CD4-positive, alpha-beta T cell treated with Interferon alpha-2 for 1 hour (primary cell): ENCODE data around the gene TAB2.
"Not testable (repeated sequence)": the region's sequence is repeated elsewhere in the genome, so short reads cannot be mapped to it uniquely, and the experiment has no call there.

ENCODE experiments used
- DNase-seq, 2 donors: peaks; one replicate each; pipeline ENCODE4 v3.0.0-alpha.2; 2020 to 2022

TAB2 gene

DNA sequence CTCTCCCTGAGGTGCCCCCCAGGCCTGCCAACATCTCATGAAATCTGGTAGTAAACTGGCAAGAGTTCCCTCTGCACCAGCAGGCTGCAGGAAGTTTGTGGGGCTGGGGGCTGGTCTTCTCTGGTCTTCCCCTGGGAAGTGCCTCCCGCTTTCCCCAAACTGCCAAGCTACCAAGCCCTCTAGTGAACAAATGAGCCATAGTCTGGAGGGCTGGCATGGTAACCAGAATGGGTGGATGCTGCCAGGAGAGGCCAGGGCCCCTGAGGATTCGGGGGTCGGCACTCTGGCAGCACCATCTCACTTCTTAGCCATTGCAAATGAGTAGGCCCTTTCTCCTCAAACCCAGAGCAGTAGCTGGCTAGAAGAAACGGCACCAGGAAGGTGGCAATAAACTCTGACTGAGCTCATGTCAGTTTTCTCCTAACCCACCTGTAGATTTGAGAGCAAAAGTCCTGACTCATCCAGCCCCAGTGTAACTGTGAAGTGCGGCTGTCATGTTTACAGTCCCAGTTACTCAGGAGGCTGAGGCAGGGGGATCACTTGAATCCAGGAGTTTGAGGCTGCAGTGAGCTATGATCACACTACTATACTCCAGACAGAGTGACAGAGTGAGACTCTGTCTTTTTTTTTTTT lies 131.4 kb downstream of the TAB2 start:
- DNase-seq = no peak

DNA sequence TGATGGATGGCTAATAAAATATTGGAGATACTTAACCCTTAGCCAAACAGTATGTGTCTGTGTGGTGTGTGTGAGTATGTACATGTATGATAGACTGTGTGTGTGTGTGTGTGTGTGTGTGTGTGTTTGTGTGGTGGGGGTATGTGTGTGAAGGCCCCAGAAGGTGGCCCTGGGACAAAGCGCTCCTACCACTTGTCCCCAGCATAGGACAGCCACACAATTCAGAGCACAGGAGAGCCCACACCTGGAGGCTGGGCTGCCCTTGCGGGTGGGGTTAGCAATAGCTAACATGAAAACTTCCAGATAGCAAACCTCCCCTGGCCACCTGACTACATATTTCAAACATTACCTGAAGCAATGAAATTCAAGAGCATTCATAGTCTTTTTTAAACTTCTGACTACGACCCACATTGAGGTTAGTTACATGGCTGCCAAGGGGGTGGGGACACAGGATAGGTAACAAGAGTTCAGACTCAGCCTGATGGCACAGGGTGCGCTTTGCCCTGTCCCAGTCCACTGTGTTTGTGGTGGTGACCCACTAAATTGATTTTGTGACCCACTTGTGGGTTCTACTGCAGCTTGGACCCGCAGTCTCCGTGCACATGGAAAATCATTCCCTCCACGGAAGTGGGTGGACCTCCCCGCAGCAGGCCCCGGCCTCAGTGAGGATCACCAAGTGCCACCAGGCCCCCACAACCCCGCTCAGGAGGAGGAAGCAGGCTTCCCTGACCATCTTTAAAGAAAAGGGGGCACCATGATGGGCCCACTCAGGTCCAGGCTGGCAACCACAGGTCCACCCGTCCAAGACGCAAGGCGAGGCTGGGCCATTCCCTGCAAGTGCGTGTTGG lies 132.5 kb downstream of the TAB2 start:
- DNase-seq = no peak

DNA sequence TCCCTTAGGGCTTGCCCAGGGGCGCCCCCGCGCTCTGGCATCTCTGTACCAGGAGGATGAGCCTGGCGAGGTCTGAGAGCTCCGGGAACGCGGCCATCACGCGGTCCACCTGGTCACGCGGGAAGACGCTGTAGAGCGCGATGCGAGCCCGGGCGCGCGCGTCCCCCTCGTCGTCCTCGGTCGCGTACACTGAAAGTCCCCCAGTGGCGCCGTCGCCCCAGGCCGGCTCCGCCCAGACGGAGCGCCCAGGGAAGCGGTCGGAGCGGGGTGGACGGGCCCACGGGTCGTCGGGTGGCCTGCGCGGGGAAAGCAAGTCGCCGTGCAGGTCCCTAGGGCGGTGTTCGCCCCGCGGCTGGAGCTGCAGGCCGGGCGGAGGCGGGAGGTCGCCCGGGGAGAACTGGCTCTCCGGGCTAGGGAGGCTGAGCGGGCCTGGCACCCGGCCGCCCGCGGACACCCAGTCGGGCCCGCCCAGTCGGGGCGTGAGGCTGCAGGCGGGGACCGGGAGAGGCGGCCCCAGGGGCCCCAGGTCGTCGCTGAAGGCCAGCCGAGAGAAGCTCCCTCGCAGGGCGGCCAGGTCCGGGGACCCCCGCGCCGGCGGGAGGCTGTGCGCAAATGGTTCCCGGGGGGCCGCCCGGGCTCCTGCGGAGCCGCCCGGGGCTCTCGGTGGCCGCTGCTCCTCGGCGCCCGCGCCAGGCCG lies 133.3 kb downstream of the TAB2 start:
- no peak for DNase-seq

DNA sequence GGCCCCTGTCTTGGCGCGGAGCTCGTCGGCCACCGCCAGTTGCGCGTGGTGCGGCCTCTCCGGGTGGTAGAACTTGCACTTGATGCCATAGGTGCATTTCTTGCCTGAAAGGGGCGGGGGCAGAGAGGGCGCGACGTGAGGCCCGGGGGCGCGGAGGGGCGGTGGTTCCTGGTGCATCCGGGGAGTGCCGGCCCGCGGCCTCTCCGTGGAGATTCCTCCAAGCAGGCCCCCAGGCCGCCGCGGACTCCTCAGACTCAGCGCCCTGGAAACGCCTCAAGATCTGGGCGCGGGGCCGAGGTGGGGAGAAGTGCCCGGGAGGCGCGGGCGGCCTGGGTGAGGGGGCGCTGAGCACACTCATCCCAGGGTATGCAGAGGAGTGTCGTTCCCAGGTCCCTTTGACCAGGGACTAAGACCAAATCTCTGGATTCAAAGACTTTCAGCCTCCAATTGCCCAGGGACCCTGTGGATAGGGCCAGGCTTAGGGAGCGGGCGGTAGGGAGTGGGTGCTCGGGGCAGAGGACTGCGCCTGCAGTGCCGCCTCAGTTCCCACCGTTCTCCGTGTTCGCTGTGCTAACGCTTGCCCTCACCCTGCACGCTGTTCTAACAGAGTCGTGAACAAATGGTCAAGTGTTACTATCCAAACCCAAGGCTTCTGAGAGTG lies 134.0 kb downstream of the TAB2 start:
- no peak for DNase-seq

DNA sequence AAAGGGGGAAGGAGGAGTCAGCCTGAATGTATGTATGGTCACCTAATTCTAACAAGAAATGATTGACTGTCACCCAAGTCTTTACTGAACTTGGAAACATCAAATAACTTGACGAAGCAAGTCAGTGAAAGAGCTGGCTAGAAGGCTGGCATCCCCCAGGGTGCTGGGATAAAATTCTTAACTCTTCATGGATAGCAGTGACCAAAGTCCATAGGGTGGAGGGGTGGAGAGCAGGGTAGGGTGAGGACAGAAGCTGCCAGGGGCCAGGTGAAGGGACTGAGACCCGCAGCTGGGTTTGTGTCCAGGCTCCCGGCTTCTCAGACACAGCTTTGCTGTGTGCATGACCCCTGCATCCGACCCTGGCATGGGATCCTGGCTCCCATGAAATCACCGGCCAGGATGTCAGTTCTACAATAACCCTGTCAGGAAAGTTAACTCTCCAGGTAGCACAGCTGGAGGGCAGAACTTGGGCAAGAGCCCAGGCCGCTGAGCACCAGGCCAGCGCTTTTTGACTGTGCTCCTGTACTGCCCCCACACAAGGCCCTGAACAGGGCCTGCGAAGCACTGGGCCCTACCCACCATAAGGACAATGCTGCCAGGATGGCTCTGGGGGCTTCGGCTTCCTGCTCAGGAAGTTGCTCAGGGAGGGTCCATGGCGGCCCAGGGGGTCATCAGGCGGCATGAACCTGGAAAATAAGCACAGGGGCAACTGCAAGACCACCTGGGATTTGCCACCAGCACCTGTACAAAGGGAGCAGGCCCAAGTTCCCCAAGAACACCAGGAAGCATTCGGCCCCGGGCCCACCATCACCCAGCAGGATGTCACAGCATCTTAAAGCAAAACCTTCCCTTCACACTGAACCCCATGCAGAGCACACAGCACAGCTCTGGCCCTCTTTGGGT lies 134.8 kb downstream of the TAB2 start:
- no peak for DNase-seq

DNA sequence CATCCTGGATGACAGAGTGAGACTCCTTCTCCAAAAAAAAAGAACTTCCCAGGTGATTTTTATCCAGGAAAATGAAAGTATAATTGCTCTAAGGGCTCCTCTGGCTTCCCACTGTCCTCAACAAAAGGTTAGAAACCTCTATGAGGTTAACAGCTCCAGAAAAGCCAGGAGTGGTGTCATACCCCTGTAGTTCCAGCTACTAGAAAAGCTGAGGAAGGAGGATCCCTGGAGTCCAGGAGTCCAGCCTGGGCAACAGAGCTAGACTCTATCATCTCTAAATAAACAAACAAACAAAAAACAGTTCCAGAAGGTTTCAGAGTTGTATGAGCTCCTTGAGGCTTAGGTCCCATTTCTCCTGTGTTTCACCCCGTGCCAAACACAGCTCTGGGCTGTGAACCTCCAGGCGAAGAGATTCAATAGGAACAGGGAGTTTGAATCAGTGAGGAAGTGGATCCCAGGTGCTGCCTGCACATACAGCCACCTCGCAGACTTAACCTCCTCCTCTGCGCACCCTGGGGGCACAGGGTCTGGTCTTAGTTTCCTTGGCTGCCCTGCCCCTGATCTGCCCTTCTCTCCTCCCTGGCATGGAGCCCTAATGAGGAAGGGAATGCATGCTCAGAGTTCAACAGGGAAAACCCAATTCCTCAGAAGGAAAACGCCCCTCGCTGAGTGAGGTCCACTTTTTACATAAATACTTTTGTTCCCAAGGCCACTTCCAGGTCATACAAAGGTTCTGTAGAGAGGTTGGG lies 136.3 kb downstream of the TAB2 start:
- no peak for DNase-seq

DNA sequence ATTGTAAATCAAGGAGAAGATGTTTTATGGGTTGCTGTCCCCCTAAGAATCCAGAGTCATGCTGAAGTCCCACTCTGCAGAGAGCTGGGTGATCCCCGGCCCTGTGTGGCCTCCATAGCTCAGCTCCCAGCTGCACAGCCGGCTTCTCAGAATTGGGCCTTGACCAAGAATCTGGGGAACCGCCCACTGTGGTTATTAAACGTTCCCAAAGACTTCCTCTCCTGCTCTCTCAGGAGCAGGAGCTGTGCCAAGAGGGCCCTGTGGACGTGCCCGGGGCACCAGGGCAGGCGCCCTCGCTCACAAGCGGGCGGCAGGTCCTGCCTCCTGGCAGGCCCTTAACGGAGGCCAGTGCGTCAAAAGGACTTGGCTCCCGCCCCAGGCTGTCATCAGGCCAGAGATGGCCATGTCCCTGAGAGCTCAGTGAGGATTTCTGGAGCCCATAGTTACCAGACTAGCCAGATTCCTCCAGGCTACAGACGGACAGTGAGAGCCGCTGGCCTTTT lies 136.9 kb downstream of the TAB2 start:
- DNase-seq = no peak

DNA sequence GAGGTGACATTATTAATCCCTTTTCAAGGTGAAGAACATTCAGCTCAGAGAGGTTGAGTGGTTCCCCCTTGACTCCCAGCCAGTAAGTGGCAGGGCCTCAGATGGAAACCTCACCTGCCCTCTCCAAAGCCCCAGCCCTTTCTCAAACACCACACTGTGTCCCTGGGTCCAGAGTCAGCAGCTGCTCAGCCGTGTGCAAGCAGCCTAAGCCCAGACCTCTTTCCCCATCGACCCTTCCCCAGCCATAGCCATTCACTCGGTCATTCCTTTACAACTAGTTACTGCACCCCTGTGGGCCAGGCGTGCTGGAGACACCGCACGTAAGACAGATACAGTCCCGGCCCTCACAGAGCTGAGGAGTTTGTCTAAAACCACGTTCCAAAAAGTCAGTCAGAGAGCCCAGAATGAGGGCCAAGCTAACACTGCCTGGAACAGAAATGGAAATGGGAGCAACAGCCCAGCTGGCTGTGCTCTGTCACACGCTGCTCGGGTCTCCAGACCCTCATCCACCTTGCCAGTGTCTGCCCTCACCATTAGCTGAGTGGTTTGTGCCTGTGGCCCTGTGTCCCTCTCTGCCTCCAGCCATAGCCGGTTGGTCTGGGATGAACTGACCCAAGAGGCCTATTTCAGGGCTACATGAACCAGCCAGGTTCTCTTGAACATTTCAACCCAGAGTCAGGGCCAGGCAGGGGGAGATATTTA lies 137.7 kb downstream of the TAB2 start:
- no peak for DNase-seq

DNA sequence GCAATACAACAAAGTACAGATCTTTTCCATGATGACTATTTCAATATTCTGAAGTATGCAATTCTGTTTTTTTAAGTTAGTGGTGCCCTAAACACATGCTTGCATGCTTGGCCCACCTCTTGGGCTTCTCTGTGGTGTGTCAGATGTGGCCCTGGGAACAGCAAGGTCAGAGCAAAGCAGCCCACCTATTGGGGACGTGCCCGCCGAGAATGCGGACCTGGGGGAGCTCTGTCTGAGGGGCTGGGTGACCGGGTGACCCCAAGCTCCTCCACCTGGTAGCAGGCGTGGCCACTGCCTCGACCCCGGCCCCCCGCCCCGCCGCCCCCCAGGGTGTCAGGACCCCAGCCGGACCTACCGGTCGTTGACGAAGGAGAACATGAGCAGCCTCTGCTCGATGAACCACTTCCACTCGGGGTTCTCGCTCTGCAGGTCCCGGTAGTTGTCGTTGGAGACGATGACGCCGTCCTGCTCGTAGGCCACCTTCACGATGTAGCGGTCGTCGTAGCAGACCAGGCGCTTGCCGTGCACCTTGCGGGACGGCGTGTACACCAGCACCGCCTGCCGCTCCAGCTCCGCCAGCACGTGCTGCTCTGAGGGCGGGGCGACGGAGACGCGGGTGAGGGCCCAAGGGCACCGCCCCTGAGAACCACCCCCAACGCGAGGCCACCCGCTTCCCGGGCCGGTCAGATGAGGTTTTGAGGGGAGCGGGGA lies 139.0 kb downstream of the TAB2 start:
- no peak for DNase-seq

DNA sequence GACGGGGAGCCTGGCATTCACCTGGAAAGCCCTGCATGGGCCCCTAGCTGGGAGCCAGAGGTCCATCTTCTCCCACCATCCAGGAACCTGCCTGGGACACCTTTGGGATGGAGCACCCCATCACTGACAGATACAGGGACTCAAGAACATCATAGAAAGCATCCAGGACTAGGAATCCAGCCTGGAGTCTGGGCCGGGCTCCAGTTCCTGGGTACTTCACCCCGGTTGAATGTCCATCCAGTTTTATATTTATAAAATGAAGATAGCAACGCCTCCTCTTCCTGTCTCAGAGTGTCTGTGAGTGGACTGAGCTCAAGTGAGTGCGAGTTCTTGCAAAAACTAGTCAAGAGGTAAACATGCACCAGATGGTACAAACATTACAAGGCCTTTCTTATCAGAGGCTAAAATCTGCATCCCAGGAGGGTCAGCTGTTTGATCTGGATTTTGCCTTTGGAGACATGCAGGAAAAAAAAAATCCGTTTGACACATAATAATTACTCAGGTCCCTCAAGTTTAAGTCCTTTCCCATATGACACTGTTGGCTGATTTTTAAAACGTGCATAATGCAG lies 139.9 kb downstream of the TAB2 start:
- no peak for DNase-seq

DNA sequence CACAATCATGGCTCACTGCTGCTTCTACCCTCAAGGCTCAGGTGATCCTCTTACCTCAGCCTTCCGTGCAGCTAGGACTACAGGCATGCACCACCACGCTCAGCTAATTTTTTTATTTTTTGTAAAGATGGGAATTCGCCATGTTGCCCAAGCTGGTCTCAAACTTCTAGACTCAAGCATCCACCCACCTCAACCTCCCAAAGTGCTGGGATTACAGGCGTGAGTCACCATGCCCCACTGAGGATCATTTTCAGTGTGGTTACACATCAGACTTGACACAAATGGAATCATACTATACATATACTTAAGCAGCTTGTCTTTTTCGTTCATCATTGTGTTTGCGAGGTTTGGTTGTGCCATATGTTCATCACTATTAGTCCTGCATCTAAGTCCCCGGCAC lies 140.7 kb downstream of the TAB2 start:
- no peak for DNase-seq

DNA sequence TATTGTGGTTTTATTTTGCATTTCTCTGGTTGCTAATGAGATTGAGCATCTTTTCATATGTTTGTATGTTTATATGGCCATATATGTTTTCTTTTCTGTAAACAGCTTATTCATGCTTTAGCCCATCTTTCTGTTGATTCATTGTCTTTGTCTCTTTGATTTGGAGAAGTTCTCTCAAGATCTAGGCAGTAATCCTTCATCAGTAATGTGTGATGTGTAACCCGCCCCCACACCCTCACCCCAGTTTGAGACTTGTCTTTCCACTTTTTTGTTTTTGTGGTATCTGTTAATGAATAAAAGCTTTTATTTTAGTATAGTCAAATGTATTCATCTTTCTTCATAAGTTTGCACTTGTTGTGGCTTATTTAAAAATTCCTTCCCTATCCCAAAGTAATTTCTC lies 141.3 kb downstream of the TAB2 start:
- no peak for DNase-seq

DNA sequence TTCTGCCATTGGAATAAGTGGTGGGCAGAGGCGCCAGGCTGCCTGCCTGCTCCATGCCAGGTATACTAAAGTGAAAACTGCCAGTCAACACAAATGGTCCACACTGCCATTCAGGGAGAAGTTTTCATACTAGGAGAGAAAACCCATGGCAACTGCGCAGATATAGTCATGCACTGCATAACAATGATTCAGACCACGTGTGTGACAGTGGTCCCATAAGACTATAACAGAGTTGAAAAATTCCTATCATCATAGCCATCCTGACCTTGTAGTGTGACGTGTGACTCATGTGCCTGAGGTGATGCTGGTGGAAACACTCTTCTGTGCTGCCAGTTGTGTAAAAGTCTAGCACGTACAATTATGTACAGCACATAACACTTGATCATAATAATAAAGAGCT lies 142.2 kb downstream of the TAB2 start:
- no peak for DNase-seq

DNA sequence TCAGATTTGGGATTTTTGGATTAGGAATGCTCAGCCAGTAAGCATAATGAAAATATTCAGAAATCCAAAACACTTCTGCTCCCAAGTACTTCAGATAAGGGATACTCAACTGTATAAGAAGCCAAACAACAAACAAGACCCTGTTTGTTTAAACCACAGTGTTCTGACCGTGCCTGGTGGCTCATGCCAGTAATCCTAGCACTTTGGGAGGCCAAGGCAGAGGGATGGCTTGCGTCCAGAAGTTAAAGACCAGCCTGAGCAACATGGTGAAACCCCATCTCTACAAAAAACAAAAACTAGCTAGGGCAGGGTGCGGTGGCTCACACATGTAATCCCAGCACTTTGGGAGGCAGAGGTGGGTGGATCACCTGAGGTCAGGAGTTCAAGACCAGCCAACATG lies 142.7 kb downstream of the TAB2 start:
- not testable (repeated sequence) for DNase-seq
